PC-3 (cell line): ENCODE data around the gene C1QTNF4. TPM values are rescaled to one million over a fixed set of nuclear protein-coding genes. Genes with fewer than 3 reads are reported as not detected.

ENCODE experiments used
- ATAC-seq: fragments of 200-7000 bp; cut with Tn5 transposase; 2 replicates; pipeline ENCODE4 v1.9.1; 2020; ENCODE audit warnings: mild to moderate bottlenecking, moderate library complexity
- BruUV-seq: library from RNA; stranded (reverse); fragments of 400-500 nt; replicated peaks from 2 replicates; lab custom pipeline; 2021; lab: Mats Ljungman, UMichigan
- CTCF ChIA-PET: fragments of 300-600 bp; sonication (Branson Sonifier 250); formaldehyde crosslinking; loops from one replicate; lab custom pipeline; 2022; ENCODE audit warnings: antibody characterized with exemption; lab: Charles Lee
- POLR2A ChIA-PET: fragments of 300-600 bp; sonication (Branson Sonifier 250); formaldehyde crosslinking; loops from one replicate; lab custom pipeline; 2022; ENCODE audit warnings: antibody characterized with exemption; ENCODE audit not compliant: unreplicated experiment; lab: Charles Lee
- DNase-seq: peaks from one replicate; pipeline ENCODE4 v3.0.0-alpha.2; 2015
- H2AFZ ChIP-seq: fragments of 300-600 bp; sonication (generic); 2 replicates; pipeline ENCODE4 v1.6.0; 2016; ENCODE audit warnings: antibody characterized with exemption, low read length
- H3F3A ChIP-seq: fragments of 300-600 bp; sonication (generic); one replicate; pipeline ENCODE4 v1.6.0; 2017; ENCODE audit warnings: antibody characterized with exemption, low read length, control low read depth, mild to moderate bottlenecking; ENCODE audit not compliant: unreplicated experiment
- H3K27ac ChIP-seq: fragments of 300-600 bp; sonication (generic); 2 replicates; pipeline ENCODE4 v1.5.1; 2016; ENCODE audit warnings: mild to moderate bottlenecking, low read length
- H3K27me3 ChIP-seq: fragments of 300-600 bp; sonication (generic); 2 replicates; pipeline ENCODE4 v1.6.1; 2016; ENCODE audit warnings: low read length, mixed read lengths
- H3K36me3 ChIP-seq: fragments of 300-600 bp; sonication (generic); 2 replicates; pipeline ENCODE4 v1.6.1; 2016; ENCODE audit warnings: low read depth, mixed run types, low read length, mixed read lengths
- H3K4me1 ChIP-seq: fragments of 300-600 bp; sonication (generic); 2 replicates; pipeline ENCODE4 v1.5.1; 2016; ENCODE audit warnings: low read length; ENCODE audit not compliant: insufficient read depth
- H3K4me2 ChIP-seq: fragments of 300-600 bp; sonication (generic); 2 replicates; pipeline ENCODE4 v1.6.0; 2016; ENCODE audit warnings: low read length
- H3K4me3 ChIP-seq: fragments of 300-600 bp; sonication (generic); 2 replicates; pipeline ENCODE4 v1.5.1; 2016; ENCODE audit warnings: mild to moderate bottlenecking, low read length, mixed read lengths
- H3K79me2 ChIP-seq: fragments of 300-600 bp; sonication (generic); 2 replicates; pipeline ENCODE4 v1.6.1; 2017; ENCODE audit warnings: low read length, mixed read lengths
- H3K9ac ChIP-seq: fragments of 300-600 bp; sonication (generic); 2 replicates; pipeline ENCODE4 v1.6.0; 2016; ENCODE audit warnings: mild to moderate bottlenecking, low read length
- H3K9me2 ChIP-seq: fragments of 300-600 bp; sonication (generic); replicated peaks from 2 replicates; pipeline ENCODE4 v1.6.1; 2016; ENCODE audit warnings: mixed run types, low read length, mixed read lengths
- H3K9me3 ChIP-seq: fragments of 300-600 bp; sonication (generic); 2 replicates; pipeline ENCODE4 v1.6.1; 2016; ENCODE audit warnings: low read length, mixed read lengths
- H4K20me1 ChIP-seq: fragments of 300-600 bp; sonication (generic); 2 replicates; pipeline ENCODE4 v1.6.1; 2016; ENCODE audit warnings: low read length, mixed read lengths
- EZH2 ChIP-seq: fragments of 300-600 bp; sonication (generic); IDR thresholded peaks from one replicate; pipeline ENCODE4 v1.6.1; 2017; ENCODE audit warnings: antibody characterized with exemption, mild to moderate bottlenecking, low read length; ENCODE audit not compliant: unreplicated experiment
- EZH2phosphoT487 ChIP-seq: fragments of 300-600 bp; sonication (generic); IDR thresholded peaks from 2 replicates; pipeline ENCODE4 v1.6.1; 2018; ENCODE audit warnings: mild to moderate bottlenecking, antibody characterized with exemption, low read length, borderline replicate concordance
- intact Hi-C: fragments of 100-400 bp; cut with micrococcal nuclease; formaldehyde crosslinking; loops from 2 replicates; pipeline ENCODE4 v1.9.0; 2023
- total RNA-seq: library from RNA; depleted of rRNA; stranded (reverse); fragments of >200 nt; gene quantifications from 2 replicates; pipeline ENCODE4 v1.2.3, GENCODE V29; 2014
- TF ChIP-seq, protein P1 (sequence below): fragments of 300-600 bp; sonication (generic); conservative IDR thresholded peaks from 2 replicates; pipeline ENCODE4 v1.5.1; 2017; ENCODE audit warnings: antibody characterized with exemption, low read depth, mild to moderate bottlenecking, low read length

Gene C1QTNF4
- total RNA-seq, 1 experiment from 2014 or later: not detected

GRCh38 chr11:47569646-47570045 lies 24.6 kb downstream of the C1QTNF4 start:
- Histone ChIP-seq H3K27ac (no peak overlapping the region), H3K4me3 (no peak overlapping the region), H2AFZ (no peak overlapping the region), H3K27me3 (no peaks in the 10 kb centered on the region), H3K4me1 (peaks cover 11% of the 10 kb centered on the region), H3K36me3 (peaks cover 27% of the 10 kb centered on the region), H3K9ac (no peak overlapping the region), H3K9me2 (no peaks in the 10 kb centered on the region), H3K9me3 (no peaks in the 10 kb centered on the region), H3K4me2 (no peak overlapping the region), H4K20me1 (peaks cover 7% of the 10 kb centered on the region), H3F3A (no peaks in the 10 kb centered on the region), H3K79me2 (peaks cover 67% of the 10 kb centered on the region)
- BruUV-seq: no TSS peak
- DNase-seq: no peak
- ChIA-PET POLR2A (no interaction called here), CTCF (no interaction called here)
- ATAC-seq: no peak
- intact Hi-C loops: no loop called here
- TF ChIP-seq EZH2 (no peak), EZH2phosphoT487 (no peak)
- TF ChIP-seq, protein P1, sequence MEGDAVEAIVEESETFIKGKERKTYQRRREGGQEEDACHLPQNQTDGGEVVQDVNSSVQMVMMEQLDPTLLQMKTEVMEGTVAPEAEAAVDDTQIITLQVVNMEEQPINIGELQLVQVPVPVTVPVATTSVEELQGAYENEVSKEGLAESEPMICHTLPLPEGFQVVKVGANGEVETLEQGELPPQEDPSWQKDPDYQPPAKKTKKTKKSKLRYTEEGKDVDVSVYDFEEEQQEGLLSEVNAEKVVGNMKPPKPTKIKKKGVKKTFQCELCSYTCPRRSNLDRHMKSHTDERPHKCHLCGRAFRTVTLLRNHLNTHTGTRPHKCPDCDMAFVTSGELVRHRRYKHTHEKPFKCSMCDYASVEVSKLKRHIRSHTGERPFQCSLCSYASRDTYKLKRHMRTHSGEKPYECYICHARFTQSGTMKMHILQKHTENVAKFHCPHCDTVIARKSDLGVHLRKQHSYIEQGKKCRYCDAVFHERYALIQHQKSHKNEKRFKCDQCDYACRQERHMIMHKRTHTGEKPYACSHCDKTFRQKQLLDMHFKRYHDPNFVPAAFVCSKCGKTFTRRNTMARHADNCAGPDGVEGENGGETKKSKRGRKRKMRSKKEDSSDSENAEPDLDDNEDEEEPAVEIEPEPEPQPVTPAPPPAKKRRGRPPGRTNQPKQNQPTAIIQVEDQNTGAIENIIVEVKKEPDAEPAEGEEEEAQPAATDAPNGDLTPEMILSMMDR: no peak

DNA sequence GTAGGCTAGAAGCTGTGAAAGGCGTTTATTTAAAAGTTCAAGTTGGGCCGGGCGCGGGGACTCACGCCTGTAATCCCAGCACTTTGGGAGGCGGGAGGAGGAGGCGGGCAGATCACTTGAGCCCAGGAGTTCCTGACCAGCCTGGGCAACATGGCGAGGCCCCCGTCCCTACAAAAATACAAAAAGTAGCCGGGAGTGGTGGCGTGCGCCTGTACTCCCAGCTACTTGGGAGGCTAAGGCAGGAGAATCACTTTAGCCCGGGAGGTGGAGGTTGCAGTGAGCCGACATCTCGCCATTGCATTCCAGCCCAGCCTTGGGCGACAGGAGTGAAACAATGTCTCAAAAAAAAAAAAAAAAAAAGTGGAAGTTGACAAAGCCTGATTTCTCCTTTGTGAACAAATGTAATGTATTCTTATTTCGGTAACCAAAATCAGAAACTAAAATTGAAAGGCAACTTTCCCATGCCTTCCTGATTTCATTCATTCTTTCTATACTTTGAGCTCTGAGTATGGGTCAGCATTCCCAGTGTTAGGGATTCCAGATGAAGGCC lies 28.0 kb downstream of the C1QTNF4 start:
- peaks cover 6% of the 10 kb centered on the region for H4K20me1 ChIP-seq
- H3K79me2 ChIP-seq: peaks cover 64% of the 10 kb centered on the region
- TF ChIP-seq, protein P1: no peak
- TF ChIP-seq EZH2 (no peak), EZH2phosphoT487 (no peak)
- H3K4me3 ChIP-seq: peak overlapping the region; percentile 97
- peak overlapping the region; percentile 38; the same call in 1 of the 2 replicates for H3K27ac ChIP-seq
- peak overlapping the region; percentile 94 for H3K4me2 ChIP-seq
- H3K36me3 ChIP-seq: peaks cover 9% of the 10 kb centered on the region; the same call in 1 of the 2 replicates
- H3K27me3 ChIP-seq: no peaks in the 10 kb centered on the region
- peak overlapping the region; percentile 94 for H2AFZ ChIP-seq
- POLR2A ChIA-PET: no interaction called here
- DNase-seq (peak; percentile 25), ATAC-seq (peak; percentile 53)
- CTCF ChIA-PET: no interaction called here
- intact Hi-C loops: no loop called here
- no peaks in the 10 kb centered on the region for H3F3A ChIP-seq
- no peaks in the 10 kb centered on the region for H3K9me2 ChIP-seq
- no peaks in the 10 kb centered on the region for H3K9me3 ChIP-seq
- peaks cover 11% of the 10 kb centered on the region for H3K4me1 ChIP-seq
- BruUV-seq: no TSS peak
- H3K9ac ChIP-seq: peak overlapping the region; percentile 98
